Activated CD4-positive, alpha-beta T cell treated with anti-CD3 and anti-CD28 coated beads, Interleukin-2, Interleukin-4, amounts not matched to agents 100 ng/mL and 50 ng/mL, durations not matched to agents 16 hours and 8 hours (primary cell): ENCODE data around the gene SIM1.

Experiments used
- DNase-seq: peaks from one replicate; pipeline ENCODE4 v3.0.0-alpha.2; 2020; ENCODE audit warnings: low spot score

SIM1 gene

DNA sequence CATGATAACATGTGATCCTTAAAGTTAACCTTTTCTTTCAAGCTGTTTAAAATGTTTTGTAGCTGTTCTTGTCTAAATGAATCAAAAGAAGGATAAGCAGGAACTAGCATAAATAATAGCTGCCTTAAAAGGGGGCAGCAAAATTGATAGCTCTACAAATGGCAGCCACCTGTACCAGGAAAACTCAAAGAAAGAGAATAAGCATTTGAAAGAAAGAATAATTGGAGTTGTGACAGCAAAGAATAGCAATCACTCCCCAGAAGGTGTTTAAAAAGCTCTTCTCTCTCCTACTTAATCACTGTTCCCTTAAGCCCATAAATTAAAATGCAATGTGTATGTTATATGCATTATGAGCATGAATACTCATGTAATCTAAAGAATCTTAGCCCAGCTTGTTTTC, 114.6 kb downstream of the SIM1 start:
- DNase-seq, result no peak

DNA sequence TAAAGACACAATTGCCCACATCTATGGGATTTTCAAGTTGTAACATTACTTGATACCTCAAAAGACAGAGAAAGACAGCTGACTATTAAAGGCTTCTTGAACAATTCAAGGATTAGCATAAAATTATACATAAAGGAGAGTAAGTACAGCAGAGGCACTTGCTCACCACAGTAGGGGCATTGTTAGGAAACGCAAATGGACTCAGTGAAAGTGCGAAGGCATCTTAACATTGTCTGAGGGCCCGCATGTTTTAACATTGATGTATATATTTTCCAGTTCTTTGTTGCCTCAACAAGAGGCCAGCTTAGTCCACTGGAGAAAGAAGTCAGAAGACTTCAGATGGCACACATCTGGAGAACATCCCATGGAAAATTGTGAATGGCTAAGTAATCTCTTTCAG, 115.4 kb downstream of the SIM1 start:
- DNase-seq, result no peak

DNA sequence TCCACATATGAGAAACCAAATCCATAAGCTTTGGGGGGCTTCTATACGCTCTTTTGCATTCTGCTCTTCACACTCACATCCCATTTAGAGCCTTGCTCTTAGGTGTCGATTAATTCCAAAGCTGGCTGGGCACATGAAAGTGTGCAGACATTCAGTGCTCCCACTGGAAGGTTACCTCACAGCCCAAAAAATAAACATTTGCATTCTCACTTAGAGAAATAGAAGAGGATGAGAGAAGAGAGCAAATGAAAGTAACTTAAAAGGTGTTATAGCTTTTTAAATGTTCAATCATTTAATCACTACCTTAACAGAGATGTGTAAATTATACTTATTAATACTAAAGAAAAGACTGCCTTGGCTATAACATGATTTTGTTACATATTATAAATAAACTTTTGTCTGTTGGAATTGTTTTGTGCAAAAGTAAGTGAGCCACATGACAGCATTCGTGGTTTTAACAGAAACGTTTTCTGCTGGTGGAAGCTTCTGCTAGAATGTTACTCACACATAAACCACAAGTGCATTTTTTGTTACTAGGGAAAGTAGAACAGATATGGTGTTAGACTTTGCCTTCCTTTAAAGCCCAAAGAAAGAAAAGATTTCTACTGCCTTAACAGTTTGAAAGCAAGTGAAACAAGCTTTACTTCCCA, 116.7 kb downstream of the SIM1 start:
- peak; percentile 28 for DNase-seq

DNA sequence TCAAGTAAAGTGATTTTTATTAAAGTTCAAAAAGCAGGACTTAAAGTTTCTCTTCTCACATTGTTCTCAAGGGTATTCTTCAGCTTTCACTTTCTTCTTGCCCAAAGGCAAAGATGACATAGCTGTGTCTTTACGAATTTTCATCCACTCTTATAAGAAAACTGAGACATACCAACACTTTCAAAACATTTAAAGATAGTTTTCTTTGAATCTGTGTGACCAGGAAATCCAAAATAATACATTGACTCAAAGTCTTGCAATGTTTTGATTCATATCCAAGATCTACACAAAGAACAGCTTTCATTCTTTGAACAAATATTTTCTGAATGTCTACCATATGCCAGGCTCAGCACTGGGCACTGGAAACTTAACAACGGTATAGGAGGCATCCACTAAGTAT, 117.9 kb downstream of the SIM1 start:
- no peak for DNase-seq

DNA sequence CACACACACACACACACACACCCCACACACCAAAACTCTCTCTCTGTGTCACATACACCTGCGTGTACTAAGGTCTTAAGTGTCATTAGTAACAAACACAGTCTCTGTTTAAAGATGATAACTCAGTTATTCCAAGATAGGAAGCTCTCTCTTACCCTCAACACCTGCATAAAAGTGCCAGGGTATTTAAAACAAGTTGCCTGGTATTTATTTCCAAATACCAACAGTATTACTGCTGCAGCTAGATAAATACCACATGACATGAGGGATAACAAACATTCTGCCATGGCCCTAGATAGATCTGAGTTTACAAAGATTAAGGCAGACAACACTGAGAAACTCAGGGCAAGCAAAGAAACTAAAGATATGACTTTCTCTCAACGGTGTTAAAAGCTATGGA, 118.5 kb downstream of the SIM1 start:
- no peak for DNase-seq

DNA sequence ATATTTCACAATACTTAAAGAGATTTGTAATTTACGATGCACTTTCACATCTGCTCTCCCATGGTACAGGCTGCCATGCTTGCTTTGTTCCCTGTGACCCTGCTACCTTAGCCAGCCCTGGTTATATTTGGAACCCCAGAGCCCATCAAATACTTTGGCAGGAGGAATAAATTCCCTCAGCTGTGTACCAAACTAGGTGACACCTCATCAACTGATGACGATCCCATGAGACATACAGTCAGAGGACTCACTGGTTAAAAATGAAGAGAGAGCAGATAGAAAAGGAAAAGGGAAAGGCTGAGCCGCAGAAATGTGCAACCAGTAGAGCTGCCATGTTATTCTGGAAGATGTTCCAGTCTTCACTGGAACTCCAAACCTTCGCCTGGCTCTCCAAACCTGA, 120.0 kb downstream of the SIM1 start:
- no peak for DNase-seq

DNA sequence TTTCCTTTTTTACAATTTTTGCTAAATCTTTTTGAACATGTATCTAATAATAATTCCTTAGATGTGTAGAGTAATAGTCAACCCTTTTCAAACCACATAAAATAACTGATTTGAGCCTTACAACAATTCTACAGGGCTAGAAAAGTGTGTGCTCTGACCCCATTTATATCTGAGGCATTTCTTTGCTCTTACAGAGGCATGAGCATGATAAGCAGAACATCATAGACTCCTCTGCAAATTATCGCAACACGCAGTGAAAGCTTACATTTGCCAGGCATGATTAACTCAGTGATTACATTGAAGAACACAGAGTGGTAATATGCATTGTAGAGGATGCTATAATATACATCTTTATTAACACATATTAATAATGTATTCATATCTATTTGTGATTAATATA, 120.4 kb downstream of the SIM1 start:
- no peak for DNase-seq

DNA sequence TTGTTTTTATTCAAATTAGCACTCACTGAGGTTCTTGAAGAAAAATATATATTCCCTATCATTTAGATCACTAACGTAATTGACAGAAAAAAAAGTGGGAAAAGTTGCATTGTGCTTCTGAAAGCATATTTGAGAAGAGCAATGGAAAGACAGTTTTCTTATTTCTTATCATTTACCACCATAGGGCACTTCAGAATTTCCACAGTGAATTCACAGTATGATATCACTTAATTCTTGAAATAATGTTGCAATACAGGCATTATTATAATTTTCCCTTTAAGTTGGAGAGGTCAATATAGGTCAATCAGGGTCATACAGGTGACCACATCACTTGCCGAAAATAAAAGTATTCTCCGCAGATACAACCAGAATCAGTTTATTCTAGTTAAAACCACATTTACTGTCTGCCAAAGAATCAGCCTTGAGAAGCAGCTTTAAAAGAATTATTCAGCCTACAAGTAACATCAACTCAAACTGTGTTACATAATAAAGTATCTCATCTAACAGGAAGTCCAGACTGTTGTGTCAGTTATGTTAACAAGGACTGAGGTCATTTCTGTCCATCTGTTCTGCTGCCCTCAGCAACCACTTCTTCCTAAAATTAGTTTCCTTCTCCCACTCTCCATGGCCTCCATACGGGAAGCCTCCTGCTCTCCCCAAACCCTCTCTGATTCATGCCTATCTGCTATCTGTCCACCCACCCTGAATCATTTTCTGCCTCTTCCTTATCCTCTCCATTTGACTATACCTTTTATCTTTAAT, 121.2 kb downstream of the SIM1 start:
- no peak for DNase-seq

DNA sequence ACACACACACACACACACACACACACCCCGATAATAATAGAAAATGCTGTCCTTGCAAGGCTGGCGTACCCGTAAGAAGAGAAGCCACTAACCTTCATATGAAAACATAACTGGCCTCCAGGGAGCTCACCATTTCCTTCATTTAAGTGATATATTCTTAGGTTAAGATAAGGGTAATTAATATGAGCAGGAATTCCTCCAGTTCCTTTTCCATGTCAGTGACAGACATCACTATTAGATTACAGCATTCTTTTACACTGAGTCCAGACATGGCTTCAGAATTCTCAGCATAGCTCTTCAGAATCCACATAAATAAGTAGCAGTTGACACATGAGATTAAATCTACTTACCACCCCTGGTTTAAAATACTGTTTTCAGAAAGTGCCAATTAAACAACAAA, 121.9 kb downstream of the SIM1 start:
- DNase-seq, result no peak

DNA sequence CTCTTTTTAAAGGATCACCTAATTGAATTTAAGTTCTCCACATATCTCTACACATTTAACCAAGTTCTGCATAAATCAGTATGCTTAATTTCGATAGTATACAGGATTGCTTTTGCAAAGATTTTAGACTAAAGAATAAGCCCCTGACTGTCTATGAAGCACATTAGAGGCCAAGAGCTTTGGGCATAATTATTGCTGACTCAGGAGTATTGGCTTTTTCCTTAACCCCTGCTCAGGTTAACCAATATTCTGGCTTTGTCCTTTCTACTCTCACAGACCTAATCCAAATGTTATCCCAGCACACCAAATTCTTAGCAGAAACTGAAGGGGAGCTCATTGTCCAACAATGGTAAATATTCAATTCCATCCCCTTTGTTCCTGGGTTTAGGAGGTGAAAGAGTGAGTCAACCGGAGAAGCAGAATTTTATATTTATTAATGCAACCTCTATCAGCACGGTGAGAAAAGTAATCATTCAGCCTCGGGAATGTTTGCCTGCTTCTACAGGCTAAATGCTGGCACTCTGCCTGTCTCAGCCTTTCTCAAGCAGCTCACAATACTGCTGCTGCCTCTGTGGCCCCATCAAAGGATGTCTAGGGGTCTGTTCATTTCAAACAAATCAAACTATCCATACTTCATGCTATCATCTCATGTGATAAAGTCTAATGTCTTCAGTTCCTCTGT, 125.0 kb downstream of the SIM1 start:
- no peak for DNase-seq

DNA sequence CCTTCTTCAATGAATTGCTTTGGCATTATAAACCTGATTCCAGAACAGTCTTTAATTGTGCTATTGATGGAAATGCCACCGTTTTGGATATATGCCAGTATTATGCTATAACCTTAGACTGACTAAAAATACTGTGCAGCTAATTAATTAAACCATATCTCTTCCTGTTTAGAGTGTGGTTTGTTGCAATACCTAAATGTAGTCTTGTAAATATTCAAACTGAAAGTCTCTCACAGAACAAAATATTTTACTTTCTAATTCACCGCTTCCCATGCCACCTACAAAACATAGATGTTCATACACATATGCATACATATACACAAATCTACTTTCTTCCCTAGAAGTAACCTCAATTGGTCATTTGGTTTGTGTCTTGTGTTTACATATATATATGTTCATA, 126.6 kb downstream of the SIM1 start:
- DNase-seq, result no peak

DNA sequence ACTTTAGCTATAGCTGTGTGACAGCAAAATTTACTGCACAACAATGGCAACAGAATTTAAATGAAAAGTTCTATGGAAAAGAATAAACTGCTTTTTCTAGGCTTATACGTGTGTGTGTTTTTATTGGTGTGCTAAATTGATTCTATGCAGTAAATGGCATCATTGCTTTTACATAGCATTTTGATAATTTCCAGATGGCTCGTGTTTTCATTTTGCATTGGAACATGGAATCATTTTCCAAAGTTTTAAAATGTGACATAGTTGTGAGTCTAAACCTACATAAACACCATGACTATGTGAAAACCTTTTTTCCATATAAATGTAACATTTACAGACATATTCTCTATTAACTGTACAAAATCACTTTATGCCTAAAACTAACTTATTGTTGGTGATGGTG, 127.8 kb downstream of the SIM1 start:
- DNase-seq, result no peak

DNA sequence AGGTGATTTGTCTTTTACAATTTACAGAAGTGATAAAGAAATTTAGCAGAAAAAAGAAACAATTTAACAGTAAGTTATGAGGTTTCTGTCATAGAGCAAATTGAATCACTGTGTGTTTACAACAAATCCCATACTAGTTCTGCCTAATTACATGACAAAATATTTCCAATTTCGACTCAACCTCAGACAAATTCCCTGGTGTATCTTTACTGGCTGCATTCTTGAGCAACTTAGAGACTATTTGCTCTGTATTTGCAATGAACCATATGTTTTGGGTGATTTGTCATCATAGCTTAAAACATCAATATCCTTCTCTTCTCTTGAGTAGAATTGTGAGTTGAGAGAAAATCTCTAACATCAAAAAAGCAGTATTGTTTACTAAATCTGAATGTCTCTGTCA, 128.7 kb downstream of the SIM1 start:
- no peak for DNase-seq
